ENCODE results near the gene NOA1. TPM values are rescaled to one million over a fixed set of nuclear protein-coding genes. Genes with fewer than 3 reads are reported as not detected.

Gene NOA1
- total and polyA plus RNA-seq, 2 experiments from 2014 or later = 10.1 to 18.2 TPM

DNA sequence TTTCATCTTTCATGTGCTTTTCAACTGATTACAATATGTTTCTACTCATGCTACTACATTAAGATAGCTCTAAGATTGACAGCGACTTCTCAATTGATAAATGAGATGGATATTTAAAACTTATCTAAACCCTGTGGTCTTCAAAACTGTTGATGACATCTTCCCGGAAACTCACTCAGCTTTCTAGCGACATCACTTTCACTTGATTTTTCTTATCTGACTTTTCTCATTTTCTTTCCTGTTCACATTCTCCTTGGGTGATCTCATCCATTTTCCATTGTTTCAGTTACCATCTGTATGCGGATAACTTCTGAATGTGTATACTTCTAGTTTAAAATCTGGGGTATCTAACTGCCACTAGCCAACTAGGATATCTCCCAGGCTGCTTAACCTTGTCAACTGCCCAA is 4.4 kb upstream of the NOA1 start:
- DNase-seq (ENCODE audit: low spot score) = no peak
- Histone ChIP-seq H3K4me2 (peak overlapping the region; percentile 69), H3K27ac (no peak overlapping the region), H2AFZ (no peak overlapping the region), H3K27me3 (no peaks in the 10 kb centered on the region), H3K79me2 (peaks cover 79% of the 10 kb centered on the region), H3K4me3 (no peak overlapping the region), H3K9me3 (ENCODE audit: low read depth) (no peaks in the 10 kb centered on the region), H3K9me2 (replicated peaks; ENCODE audit: insufficient read depth) (no peaks in the 10 kb centered on the region), H4K20me1 (ENCODE audit: insufficient read depth, poor library complexity, severe bottlenecking) (peaks cover 62% of the 10 kb centered on the region), H3K4me1 (ENCODE audit: insufficient read depth) (peaks cover 10% of the 10 kb centered on the region), H3K36me3 (replicated peaks; ENCODE audit: insufficient read depth, low read depth) (no peaks in the 10 kb centered on the region)
- 77% methylated on average over 4 of the region's 4 CpGs for WGBS (ENCODE audit: low lambda C conversion rate, missing lambda C conversion rate)
- TF ChIP-seq EZH2 (IDR thresholded peaks at IDR 0.05; ENCODE audit: borderline replicate concordance) = no peak
- TF ChIP-seq, protein P1, sequence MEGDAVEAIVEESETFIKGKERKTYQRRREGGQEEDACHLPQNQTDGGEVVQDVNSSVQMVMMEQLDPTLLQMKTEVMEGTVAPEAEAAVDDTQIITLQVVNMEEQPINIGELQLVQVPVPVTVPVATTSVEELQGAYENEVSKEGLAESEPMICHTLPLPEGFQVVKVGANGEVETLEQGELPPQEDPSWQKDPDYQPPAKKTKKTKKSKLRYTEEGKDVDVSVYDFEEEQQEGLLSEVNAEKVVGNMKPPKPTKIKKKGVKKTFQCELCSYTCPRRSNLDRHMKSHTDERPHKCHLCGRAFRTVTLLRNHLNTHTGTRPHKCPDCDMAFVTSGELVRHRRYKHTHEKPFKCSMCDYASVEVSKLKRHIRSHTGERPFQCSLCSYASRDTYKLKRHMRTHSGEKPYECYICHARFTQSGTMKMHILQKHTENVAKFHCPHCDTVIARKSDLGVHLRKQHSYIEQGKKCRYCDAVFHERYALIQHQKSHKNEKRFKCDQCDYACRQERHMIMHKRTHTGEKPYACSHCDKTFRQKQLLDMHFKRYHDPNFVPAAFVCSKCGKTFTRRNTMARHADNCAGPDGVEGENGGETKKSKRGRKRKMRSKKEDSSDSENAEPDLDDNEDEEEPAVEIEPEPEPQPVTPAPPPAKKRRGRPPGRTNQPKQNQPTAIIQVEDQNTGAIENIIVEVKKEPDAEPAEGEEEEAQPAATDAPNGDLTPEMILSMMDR (IDR thresholded peaks at IDR 0.05; ENCODE audit: poor library complexity) = no peak
- no peak for TF ChIP-seq EZH2phosphoT487 (IDR thresholded peaks at IDR 0.05; ENCODE audit: low read depth, severe bottlenecking, unreplicated experiment)

DNA sequence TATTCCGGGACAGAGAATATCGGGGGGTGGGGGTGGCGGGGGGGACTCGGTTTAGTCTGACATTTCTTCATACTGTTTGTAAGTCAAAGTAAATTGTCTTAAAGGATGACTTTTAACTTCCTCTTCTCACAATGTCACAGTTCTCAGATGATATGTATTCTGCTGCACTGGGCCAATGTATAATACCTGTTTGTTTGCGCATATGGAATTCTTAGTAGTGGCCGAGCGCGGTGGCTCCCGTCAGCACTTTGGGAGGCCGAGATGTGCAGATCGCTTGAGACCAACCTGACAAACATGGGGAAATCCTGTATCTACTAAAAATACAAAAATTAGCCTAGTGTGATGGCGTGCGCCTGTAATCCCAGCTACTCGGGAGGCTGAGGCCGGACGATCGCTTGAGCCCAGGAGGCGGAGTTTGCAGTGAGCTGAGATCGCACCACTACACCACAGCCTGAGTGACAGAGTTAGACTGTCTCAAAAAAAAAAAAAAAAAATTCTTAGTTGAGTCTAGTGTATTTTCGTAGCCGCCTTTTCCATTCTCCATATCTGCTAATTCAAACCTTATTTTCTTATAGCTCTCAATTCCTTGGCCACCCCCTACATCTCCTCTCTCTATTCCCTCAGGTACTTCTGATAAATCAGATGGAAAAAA is 2.1 kb upstream of the NOA1 start:
- TF ChIP-seq, protein P1 (IDR thresholded peaks at IDR 0.05; ENCODE audit: poor library complexity) = no peak
- TF ChIP-seq EZH2phosphoT487 (IDR thresholded peaks at IDR 0.05; ENCODE audit: low read depth, severe bottlenecking, unreplicated experiment) (no peak), EZH2 (IDR thresholded peaks at IDR 0.05; ENCODE audit: borderline replicate concordance) (no peak)
- WGBS (ENCODE audit: low lambda C conversion rate, missing lambda C conversion rate) = 9% methylated on average over 21 of the region's 21 CpGs
- Histone ChIP-seq H4K20me1 (ENCODE audit: insufficient read depth, poor library complexity, severe bottlenecking) (peaks cover 54% of the 10 kb centered on the region), H3K27ac (peak overlapping the region; percentile 91), H3K4me2 (peak overlapping the region; percentile 69), H3K4me1 (ENCODE audit: insufficient read depth) (peaks cover 14% of the 10 kb centered on the region), H2AFZ (peak overlapping the region; percentile 45), H3K27me3 (no peaks in the 10 kb centered on the region), H3K9me3 (ENCODE audit: low read depth) (no peaks in the 10 kb centered on the region), H3K4me3 (peak overlapping the region; percentile 56), H3K9me2 (replicated peaks; ENCODE audit: insufficient read depth) (no peaks in the 10 kb centered on the region), H3K36me3 (replicated peaks; ENCODE audit: insufficient read depth, low read depth) (no peaks in the 10 kb centered on the region), H3K79me2 (peaks cover 78% of the 10 kb centered on the region)
- peak; percentile 48 for DNase-seq (ENCODE audit: low spot score)

DNA sequence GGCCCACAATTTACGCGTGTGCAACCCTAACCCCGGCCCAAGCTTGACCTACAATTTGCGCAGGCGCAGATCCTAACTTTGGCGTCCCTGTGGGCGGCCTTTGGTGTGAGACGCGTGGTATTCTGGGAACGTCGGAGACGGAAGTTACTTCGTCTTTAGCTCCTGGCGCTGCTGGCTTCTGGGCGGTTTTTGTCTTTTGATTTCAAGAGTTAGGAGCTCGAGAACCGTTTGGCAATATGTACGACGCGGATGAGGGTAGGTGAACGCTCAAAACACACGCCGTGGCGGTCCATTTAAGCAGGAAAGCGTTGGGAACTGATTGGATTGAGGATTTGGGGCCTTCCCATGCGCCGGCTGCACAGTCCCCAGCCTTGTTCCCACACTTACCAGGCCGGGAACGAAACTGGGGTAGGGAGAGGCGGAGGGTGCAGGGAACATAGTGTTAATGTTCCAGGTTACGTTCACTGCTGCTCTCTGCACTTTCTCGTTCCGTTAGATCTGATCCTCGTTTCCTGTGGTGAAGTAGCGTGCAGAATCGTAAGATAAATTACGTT is 1.4 kb upstream of the NOA1 start, which contains the start of gene POLR2B:
Gene POLR2B, plus strand, starts transcription at position 147 of the 554 bp plus-strand sequence. Its CDS starts 90 bp downstream, at position 237.
- Histone ChIP-seq H3K9me2 (replicated peaks; ENCODE audit: insufficient read depth) (no peaks in the 10 kb centered on the region), H2AFZ (peak within 1 kb of the TSS; percentile 45), H4K20me1 (ENCODE audit: insufficient read depth, poor library complexity, severe bottlenecking) (peaks cover 46% of the 10 kb centered on the region), H3K27ac (peak within 1 kb of the TSS; percentile 91), H3K4me3 (peak within 1 kb of the TSS; percentile 56), H3K79me2 (peaks cover 78% of the 10 kb centered on the region), H3K4me1 (ENCODE audit: insufficient read depth) (peaks cover 14% of the 10 kb centered on the region), H3K9me3 (ENCODE audit: low read depth) (peaks cover under 1% of the 10 kb centered on the region), H3K27me3 (no peaks in the 10 kb centered on the region), H3K4me2 (peak within 1 kb of the TSS; percentile 69), H3K36me3 (replicated peaks; ENCODE audit: insufficient read depth, low read depth) (no peaks in the 10 kb centered on the region)
- no peak for TF ChIP-seq EZH2phosphoT487 (IDR thresholded peaks at IDR 0.05; ENCODE audit: low read depth, severe bottlenecking, unreplicated experiment)
- peak; percentile 96 for DNase-seq (ENCODE audit: low spot score)
- under 1% methylated on average over 37 of the region's 37 CpGs for WGBS (ENCODE audit: low lambda C conversion rate, missing lambda C conversion rate)

DNA sequence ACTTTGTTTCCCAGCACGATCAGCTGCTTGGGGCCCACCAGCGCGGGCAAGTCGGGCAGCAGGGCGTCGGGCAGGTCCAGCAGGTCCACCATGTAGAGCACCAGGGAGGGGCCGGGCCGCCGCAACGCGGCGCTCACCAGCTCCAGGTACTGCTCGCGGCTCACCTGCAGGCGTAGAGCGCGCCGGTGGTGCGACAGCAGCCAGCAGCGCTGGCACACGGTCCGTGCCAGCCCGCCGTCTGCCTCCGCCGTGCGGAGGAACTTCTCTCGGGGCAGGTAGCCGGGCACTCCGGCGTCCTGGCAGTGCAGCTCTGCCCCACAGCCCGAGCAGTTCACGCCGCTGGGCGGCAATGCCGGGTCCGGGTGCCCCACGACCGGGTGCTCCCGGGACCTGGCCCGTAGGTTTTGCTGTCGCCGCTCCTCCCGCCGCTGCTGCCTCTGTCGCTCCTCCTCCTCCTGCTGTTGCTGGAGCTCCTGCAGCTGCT is 527 bp downstream of the NOA1 start:
- peak; percentile 84 for DNase-seq (ENCODE audit: low spot score)

More for the DNA sequence above, 527 bp downstream of the NOA1 start:
- no peaks in the 10 kb centered on the region for H3K27me3 ChIP-seq
- H3K27ac ChIP-seq = peak overlapping the region; percentile 77
- H3K4me1 ChIP-seq (ENCODE audit: insufficient read depth) = peaks cover 14% of the 10 kb centered on the region
- TF ChIP-seq, protein P1 (IDR thresholded peaks at IDR 0.05; ENCODE audit: poor library complexity) = no peak
- TF ChIP-seq EZH2 (IDR thresholded peaks at IDR 0.05; ENCODE audit: borderline replicate concordance) (no peak), EZH2phosphoT487 (IDR thresholded peaks at IDR 0.05; ENCODE audit: low read depth, severe bottlenecking, unreplicated experiment) (no peak)
- H3K4me3 ChIP-seq = peak overlapping the region; percentile 90
- H3K36me3 ChIP-seq (replicated peaks; ENCODE audit: insufficient read depth, low read depth) = no peaks in the 10 kb centered on the region
- under 1% methylated on average over 36 of the region's 46 CpGs for WGBS (ENCODE audit: low lambda C conversion rate, missing lambda C conversion rate)
- H3K4me2 ChIP-seq = peak overlapping the region; percentile 98
- peaks cover 70% of the 10 kb centered on the region for H3K79me2 ChIP-seq
- peaks cover 29% of the 10 kb centered on the region for H4K20me1 ChIP-seq (ENCODE audit: insufficient read depth, poor library complexity, severe bottlenecking)
- peaks cover 11% of the 10 kb centered on the region for H3K9me3 ChIP-seq (ENCODE audit: low read depth)
- H3K9me2 ChIP-seq (replicated peaks; ENCODE audit: insufficient read depth) = no peaks in the 10 kb centered on the region
- peak overlapping the region; percentile 94 for H2AFZ ChIP-seq

Data from hepatocyte (in vitro differentiated cells).